ENCODE results near the gene ASIP. TPM values are rescaled to one million over a fixed set of nuclear protein-coding genes. Genes with fewer than 3 reads are reported as not detected.
"Not testable (repeated sequence)": the region's sequence is repeated elsewhere in the genome, so short reads cannot be mapped to it uniquely, and the experiment has no call there.

ASIP gene
- total RNA-seq, 1 experiment from 2014 or later = not detected

DNA sequence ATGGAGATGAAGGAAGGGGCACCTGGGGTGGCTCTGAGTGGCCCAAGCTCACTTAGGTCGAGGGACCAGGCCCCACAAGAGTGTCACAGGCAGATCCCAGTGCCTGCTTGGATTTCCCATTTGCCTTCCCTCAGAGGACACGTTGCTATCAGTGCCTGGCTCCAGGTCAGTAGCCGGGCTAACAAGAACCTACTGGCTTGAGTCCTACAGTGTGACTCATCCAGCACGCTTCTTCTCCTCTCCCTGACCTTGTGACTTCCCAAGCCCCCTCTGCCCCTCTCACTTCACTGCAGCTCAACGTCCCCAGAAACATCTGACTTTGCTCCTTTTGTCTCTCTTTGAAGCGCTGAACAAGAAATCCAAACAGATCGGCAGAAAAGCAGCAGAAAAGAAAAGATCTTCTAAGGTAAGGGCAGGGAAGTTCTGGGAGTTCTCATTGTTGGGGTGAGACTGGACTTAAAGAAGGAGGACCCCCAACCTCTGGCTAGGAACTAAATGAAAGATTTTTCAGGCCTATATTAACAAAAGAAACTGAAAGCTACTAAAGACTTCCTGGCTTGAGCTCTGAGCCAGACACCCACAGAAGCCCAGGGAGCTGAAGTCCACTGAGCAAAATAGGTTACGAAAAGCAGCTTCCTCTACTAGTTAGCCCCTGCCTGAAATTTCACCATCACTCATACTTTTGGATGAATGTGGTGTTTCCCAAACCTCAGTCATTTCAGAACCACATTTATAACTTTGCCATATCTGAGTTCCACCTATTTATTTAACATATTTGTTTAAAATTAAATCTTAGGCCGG lies 21.5 kb downstream of the ASIP start:
- Mint-ChIP-seq H3K9me3 (no peaks in the 10 kb centered on the region), H3K27ac (peak overlapping the region; percentile 15 to 76 (median 48); a peak in 5 of 7 replicates), H3K4me3 (no peak overlapping the region), H3K27me3 (ENCODE audit: low read depth) (no peaks in the 10 kb centered on the region), H3K4me1 (peaks cover 0 to 2% of the 10 kb centered on the region in 2 experiments; a peak in 1 of 4 replicates), H3K36me3 (ENCODE audit: insufficient read depth in 1 of 3, low read depth in 3 of 3) (peaks cover 0 to under 1% (median 0%) of the 10 kb centered on the region in 3 experiments; a peak in 2 of 7 replicates)
- H4K5ac ChIP-seq (ENCODE audit: insufficient read length, low read depth, low read length) = no peak overlapping the region
- H4K20me1 ChIP-seq (ENCODE audit: control insufficient read depth, insufficient read depth, insufficient read length) = no peaks in the 10 kb centered on the region
- H3K23me2 ChIP-seq (ENCODE audit: insufficient read length, low read depth, low read length, poor library complexity, severe bottlenecking) = no peaks in the 10 kb centered on the region
- no peak overlapping the region for H2AK5ac ChIP-seq (ENCODE audit: insufficient read length, low read length)
- TF ChIP-seq, protein P1, sequence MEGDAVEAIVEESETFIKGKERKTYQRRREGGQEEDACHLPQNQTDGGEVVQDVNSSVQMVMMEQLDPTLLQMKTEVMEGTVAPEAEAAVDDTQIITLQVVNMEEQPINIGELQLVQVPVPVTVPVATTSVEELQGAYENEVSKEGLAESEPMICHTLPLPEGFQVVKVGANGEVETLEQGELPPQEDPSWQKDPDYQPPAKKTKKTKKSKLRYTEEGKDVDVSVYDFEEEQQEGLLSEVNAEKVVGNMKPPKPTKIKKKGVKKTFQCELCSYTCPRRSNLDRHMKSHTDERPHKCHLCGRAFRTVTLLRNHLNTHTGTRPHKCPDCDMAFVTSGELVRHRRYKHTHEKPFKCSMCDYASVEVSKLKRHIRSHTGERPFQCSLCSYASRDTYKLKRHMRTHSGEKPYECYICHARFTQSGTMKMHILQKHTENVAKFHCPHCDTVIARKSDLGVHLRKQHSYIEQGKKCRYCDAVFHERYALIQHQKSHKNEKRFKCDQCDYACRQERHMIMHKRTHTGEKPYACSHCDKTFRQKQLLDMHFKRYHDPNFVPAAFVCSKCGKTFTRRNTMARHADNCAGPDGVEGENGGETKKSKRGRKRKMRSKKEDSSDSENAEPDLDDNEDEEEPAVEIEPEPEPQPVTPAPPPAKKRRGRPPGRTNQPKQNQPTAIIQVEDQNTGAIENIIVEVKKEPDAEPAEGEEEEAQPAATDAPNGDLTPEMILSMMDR (conservative IDR thresholded peaks at IDR 0.05) = no peak
- no peak overlapping the region for H3K4ac ChIP-seq (ENCODE audit: low read depth, low read length)
- H3K56ac ChIP-seq (ENCODE audit: insufficient read length, low read depth, low read length) = no peak overlapping the region
- H3K79me2 ChIP-seq (ENCODE audit: insufficient read depth, low read length) = no peaks in the 10 kb centered on the region
- no peak overlapping the region for H3K18ac ChIP-seq (ENCODE audit: insufficient read length, low read depth, low read length)
- H3K4me2 ChIP-seq (ENCODE audit: insufficient read depth, insufficient read length, low read length) = no peak overlapping the region
- no peak overlapping the region for H2BK15ac ChIP-seq (ENCODE audit: low read depth, low read length)
- no peak overlapping the region for H3K23ac ChIP-seq (ENCODE audit: insufficient read length, low read depth, low read length)
- H2BK120ac ChIP-seq (ENCODE audit: low read depth, low read length, poor library complexity, severe bottlenecking) = no peak overlapping the region
- H4K8ac ChIP-seq (replicated peaks; ENCODE audit: insufficient read length, low read depth, low read length) = no peak overlapping the region
- no peak overlapping the region for H3T11ph ChIP-seq (ENCODE audit: low read length)
- H2BK20ac ChIP-seq (ENCODE audit: low read depth, low read length, poor library complexity, severe bottlenecking) = no peak overlapping the region
- no peaks in the 10 kb centered on the region for H3K79me1 ChIP-seq (ENCODE audit: insufficient read depth, low read depth, low read length, poor library complexity, severe bottlenecking)
- H2AFZ ChIP-seq (ENCODE audit: low read length) = no peak overlapping the region
- H4K91ac ChIP-seq (ENCODE audit: insufficient read length, low read depth, low read length) = no peak overlapping the region
- no peak overlapping the region for H3K14ac ChIP-seq (ENCODE audit: insufficient read depth, low read length)
- no peaks in the 10 kb centered on the region for H3K9me3 ChIP-seq (ENCODE audit: control insufficient read depth, low read depth, low read length)
- H2BK5ac ChIP-seq (ENCODE audit: insufficient read length, low read length) = no peak overlapping the region
- WGBS (ENCODE audit: extremely low coverage, insufficient read length, low lambda C conversion rate) = no CpG with 5 or more reads among the region's 9 CpGs
- no peaks in the 10 kb centered on the region for H3K4me1 ChIP-seq (ENCODE audit: insufficient read depth, low read length)
- H3K27ac ChIP-seq (ENCODE audit: insufficient read length, low read depth, low read length) = no peak overlapping the region
- no peak for DNase-seq
- no peak overlapping the region for H2BK12ac ChIP-seq (ENCODE audit: insufficient read length, low read depth, low read length)
- no peak overlapping the region for H3K9ac ChIP-seq (ENCODE audit: extremely low read depth, insufficient read length, low read length)
- no peaks in the 10 kb centered on the region for H3K27me3 ChIP-seq (ENCODE audit: insufficient read depth, low read length)

DNA sequence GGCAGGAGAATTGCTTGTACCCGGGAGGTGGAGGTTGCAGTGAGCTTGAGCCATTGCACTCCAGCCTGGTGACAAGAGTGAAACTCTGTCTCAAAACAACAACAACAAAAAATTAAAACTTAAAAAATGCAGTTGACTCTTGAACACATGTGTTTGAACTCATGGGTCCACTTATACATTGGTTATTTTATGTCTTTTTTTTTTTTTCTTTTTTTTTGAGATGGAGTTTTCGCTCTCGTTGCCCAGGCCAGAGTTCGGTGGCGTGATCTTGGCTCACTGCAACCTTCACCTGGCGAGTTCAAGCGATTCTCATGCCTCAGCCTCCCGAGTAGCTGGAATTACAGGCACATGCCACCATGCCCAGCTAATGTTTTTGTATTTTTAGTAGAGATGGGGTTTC lies 22.2 kb downstream of the ASIP start:
- H3K4me2 ChIP-seq (ENCODE audit: insufficient read depth, insufficient read length, low read length); H3K23me2 ChIP-seq (ENCODE audit: insufficient read length, low read depth, low read length, poor library complexity, severe bottlenecking); H2BK120ac ChIP-seq (ENCODE audit: low read depth, low read length, poor library complexity, severe bottlenecking); H3K14ac ChIP-seq (ENCODE audit: insufficient read depth, low read length); H2BK5ac ChIP-seq (ENCODE audit: insufficient read length, low read length); H3K27me3 ChIP-seq (ENCODE audit: insufficient read depth, low read length); H3K9me3 Mint-ChIP-seq; H3K18ac ChIP-seq (ENCODE audit: insufficient read length, low read depth, low read length); H4K91ac ChIP-seq (ENCODE audit: insufficient read length, low read depth, low read length); H3K27ac ChIP-seq (ENCODE audit: insufficient read length, low read depth, low read length); H2AK5ac ChIP-seq (ENCODE audit: insufficient read length, low read length); H4K5ac ChIP-seq (ENCODE audit: insufficient read length, low read depth, low read length); H3K4ac ChIP-seq (ENCODE audit: low read depth, low read length); H3K9ac ChIP-seq (ENCODE audit: extremely low read depth, insufficient read length, low read length); H3K23ac ChIP-seq (ENCODE audit: insufficient read length, low read depth, low read length); H3K27ac Mint-ChIP-seq; H3K36me3 Mint-ChIP-seq (ENCODE audit: insufficient read depth in 1 of 3, low read depth in 3 of 3); H3T11ph ChIP-seq (ENCODE audit: low read length); H3K4me1 ChIP-seq (ENCODE audit: insufficient read depth, low read length); H3K27me3 Mint-ChIP-seq (ENCODE audit: low read depth); H2BK15ac ChIP-seq (ENCODE audit: low read depth, low read length); H2BK12ac ChIP-seq (ENCODE audit: insufficient read length, low read depth, low read length); H3K56ac ChIP-seq (ENCODE audit: insufficient read length, low read depth, low read length); H4K8ac ChIP-seq (replicated peaks; ENCODE audit: insufficient read length, low read depth, low read length); H4K20me1 ChIP-seq (ENCODE audit: control insufficient read depth, insufficient read depth, insufficient read length); H3K4me1 Mint-ChIP-seq; H2BK20ac ChIP-seq (ENCODE audit: low read depth, low read length, poor library complexity, severe bottlenecking); H3K79me2 ChIP-seq (ENCODE audit: insufficient read depth, low read length); H3K9me3 ChIP-seq (ENCODE audit: control insufficient read depth, low read depth, low read length); H3K4me3 Mint-ChIP-seq; H2AFZ ChIP-seq (ENCODE audit: low read length); H3K79me1 ChIP-seq (ENCODE audit: insufficient read depth, low read depth, low read length, poor library complexity, severe bottlenecking); DNase-seq: not testable (repeated sequence)
- no CpG with 5 or more reads among the region's 8 CpGs for WGBS (ENCODE audit: extremely low coverage, insufficient read length, low lambda C conversion rate)

All from H9 (cell line).